Measurements from ENCODE around the gene HNRNPA3. TPM values are rescaled to one million over a fixed set of nuclear protein-coding genes. Genes with fewer than 3 reads are reported as not detected.

Gene HNRNPA3
- total and polyA plus RNA-seq, 2 of the 13 experiments (the other 11 are each of a cell fraction or from before 2014, with no cell fraction given) = 73.3 to 97.7 TPM

DNA sequence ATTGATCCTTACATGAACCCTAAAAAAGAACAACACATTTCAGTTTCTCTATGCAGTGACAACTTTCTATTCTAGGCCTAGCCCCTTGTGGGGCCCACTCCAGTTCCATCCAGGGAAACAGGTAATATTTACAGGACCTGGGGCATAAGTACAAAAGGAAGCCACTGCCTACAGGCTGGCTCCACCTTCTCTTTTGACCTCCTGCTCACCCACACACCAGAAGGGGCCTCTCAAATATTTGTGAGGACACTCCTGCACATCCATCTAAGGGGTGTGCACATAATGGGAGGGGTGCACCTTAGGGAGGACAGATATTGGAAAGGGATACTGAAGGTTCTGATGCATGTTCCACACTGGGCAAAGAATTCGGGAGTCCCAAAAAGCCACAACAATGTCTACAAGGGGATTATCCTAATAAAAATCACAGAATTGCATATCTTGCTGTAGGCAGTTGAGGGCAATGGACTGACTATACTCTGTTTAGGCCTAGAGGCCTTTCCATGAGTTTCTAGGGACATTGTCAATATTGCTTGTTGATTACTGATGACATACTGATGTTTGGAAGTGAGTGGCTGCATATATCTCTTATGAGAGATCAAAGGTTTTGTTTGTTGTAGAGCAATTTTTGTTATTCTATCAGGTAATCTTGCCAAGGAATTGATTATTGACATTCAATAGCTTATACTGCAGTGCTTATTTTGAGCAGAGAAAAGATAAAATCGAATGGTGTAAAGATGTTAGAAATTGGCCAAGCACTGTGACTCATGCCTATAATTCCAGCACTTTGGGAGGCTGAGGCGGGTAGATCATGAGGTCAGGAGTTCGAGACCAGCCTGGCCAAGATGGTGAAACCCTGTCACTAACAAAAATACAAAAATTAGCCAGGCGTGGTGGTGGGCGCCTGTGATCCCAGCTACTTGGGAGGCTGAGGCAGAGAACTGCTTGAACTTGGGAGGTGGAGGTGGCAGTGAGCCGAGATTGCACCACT, 23.8 kb upstream of the HNRNPA3 start (continued):
- TF ChIP-seq, protein P1, sequence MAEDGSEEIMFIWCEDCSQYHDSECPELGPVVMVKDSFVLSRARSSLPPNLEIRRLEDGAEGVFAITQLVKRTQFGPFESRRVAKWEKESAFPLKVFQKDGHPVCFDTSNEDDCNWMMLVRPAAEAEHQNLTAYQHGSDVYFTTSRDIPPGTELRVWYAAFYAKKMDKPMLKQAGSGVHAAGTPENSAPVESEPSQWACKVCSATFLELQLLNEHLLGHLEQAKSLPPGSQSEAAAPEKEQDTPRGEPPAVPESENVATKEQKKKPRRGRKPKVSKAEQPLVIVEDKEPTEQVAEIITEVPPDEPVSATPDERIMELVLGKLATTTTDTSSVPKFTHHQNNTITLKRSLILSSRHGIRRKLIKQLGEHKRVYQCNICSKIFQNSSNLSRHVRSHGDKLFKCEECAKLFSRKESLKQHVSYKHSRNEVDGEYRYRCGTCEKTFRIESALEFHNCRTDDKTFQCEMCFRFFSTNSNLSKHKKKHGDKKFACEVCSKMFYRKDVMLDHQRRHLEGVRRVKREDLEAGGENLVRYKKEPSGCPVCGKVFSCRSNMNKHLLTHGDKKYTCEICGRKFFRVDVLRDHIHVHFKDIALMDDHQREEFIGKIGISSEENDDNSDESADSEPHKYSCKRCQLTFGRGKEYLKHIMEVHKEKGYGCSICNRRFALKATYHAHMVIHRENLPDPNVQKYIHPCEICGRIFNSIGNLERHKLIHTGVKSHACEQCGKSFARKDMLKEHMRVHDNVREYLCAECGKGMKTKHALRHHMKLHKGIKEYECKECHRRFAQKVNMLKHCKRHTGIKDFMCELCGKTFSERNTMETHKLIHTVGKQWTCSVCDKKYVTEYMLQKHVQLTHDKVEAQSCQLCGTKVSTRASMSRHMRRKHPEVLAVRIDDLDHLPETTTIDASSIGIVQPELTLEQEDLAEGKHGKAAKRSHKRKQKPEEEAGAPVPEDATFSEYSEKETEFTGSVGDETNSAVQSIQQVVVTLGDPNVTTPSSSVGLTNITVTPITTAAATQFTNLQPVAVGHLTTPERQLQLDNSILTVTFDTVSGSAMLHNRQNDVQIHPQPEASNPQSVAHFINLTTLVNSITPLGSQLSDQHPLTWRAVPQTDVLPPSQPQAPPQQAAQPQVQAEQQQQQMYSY (CRISPR knock-in tag; IDR thresholded peaks at IDR 0.05) = peak; percentile 34; the same call in 1 of the 2 replicates
- TF ChIP-seq ZNF766 (CRISPR knock-in tag; IDR thresholded peaks at IDR 0.05; ENCODE audit: borderline replicate concordance) (no peak), ZNF768 (CRISPR knock-in tag; IDR thresholded peaks at IDR 0.05) (no peak), SIN3A (IDR thresholded peaks at IDR 0.05; ENCODE audit: borderline replicate concordance, low read depth, low read length) (0 out of 2 replicates have a peak, but pooled peaks have one; percentile 59), ZNF20 (CRISPR knock-in tag; IDR thresholded peaks at IDR 0.05) (no peak), BORCS8-MEF2B (CRISPR knock-in tag; IDR thresholded peaks at IDR 0.05) (peak; percentile 74), ZNF782 (CRISPR knock-in tag; IDR thresholded peaks at IDR 0.05; ENCODE audit: borderline replicate concordance) (peak; percentile 76; the same call in 1 of the 2 replicates), ZNF275 (CRISPR knock-in tag; IDR thresholded peaks at IDR 0.05; ENCODE audit: borderline replicate concordance) (no peak), MTF1 (CRISPR knock-in tag; IDR thresholded peaks at IDR 0.05) (no peak), REL (CRISPR knock-in tag; conservative IDR thresholded peaks at IDR 0.05) (no peak)
- TF ChIP-seq, protein P2, sequence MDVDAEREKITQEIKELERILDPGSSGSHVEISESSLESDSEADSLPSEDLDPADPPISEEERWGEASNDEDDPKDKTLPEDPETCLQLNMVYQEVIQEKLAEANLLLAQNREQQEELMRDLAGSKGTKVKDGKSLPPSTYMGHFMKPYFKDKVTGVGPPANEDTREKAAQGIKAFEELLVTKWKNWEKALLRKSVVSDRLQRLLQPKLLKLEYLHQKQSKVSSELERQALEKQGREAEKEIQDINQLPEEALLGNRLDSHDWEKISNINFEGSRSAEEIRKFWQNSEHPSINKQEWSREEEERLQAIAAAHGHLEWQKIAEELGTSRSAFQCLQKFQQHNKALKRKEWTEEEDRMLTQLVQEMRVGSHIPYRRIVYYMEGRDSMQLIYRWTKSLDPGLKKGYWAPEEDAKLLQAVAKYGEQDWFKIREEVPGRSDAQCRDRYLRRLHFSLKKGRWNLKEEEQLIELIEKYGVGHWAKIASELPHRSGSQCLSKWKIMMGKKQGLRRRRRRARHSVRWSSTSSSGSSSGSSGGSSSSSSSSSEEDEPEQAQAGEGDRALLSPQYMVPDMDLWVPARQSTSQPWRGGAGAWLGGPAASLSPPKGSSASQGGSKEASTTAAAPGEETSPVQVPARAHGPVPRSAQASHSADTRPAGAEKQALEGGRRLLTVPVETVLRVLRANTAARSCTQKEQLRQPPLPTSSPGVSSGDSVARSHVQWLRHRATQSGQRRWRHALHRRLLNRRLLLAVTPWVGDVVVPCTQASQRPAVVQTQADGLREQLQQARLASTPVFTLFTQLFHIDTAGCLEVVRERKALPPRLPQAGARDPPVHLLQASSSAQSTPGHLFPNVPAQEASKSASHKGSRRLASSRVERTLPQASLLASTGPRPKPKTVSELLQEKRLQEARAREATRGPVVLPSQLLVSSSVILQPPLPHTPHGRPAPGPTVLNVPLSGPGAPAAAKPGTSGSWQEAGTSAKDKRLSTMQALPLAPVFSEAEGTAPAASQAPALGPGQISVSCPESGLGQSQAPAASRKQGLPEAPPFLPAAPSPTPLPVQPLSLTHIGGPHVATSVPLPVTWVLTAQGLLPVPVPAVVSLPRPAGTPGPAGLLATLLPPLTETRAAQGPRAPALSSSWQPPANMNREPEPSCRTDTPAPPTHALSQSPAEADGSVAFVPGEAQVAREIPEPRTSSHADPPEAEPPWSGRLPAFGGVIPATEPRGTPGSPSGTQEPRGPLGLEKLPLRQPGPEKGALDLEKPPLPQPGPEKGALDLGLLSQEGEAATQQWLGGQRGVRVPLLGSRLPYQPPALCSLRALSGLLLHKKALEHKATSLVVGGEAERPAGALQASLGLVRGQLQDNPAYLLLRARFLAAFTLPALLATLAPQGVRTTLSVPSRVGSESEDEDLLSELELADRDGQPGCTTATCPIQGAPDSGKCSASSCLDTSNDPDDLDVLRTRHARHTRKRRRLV (CRISPR knock-in tag; IDR thresholded peaks at IDR 0.05) = no peak
- TF ChIP-seq, protein P3, sequence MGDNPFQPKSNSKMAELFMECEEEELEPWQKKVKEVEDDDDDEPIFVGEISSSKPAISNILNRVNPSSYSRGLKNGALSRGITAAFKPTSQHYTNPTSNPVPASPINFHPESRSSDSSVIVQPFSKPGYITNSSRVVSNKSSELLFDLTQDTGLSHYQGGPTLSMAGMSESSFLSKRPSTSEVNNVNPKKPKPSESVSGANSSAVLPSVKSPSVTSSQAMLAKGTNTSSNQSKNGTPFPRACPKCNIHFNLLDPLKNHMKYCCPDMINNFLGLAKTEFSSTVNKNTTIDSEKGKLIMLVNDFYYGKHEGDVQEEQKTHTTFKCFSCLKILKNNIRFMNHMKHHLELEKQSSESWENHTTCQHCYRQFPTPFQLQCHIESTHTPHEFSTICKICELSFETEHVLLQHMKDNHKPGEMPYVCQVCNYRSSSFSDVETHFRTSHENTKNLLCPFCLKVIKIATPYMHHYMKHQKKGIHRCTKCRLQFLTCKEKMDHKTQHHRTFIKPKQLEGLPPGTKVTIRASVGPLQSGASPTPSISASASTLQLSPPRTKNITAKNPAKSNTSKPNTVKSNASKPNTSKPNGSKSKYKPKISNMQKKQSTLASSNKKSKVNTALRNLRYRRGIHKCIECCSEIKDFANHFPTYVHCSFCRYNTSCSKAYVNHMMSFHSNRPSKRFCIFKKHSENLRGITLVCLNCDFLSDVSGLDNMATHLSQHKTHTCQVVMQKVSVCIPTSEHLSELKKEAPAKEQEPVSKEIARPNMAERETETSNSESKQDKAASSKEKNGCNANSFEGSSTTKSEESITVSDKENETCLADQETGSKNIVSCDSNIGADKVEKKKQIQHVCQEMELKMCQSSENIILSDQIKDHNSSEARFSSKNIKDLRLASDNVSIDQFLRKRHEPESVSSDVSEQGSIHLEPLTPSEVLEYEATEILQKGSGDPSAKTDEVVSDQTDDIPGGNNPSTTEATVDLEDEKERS (CRISPR knock-in tag; IDR thresholded peaks at IDR 0.05) = no peak

All from HepG2 (cell line).